ENCODE measurements around the gene TEX29. TPM values are rescaled to one million over a fixed set of nuclear protein-coding genes. Genes with fewer than 3 reads are reported as not detected.

TEX29 gene
- total and polyA plus RNA-seq, 2 donors (not counting 1 experiment from before 2014, with no cell fraction given): 0.66 to 0.86 TPM

DNA sequence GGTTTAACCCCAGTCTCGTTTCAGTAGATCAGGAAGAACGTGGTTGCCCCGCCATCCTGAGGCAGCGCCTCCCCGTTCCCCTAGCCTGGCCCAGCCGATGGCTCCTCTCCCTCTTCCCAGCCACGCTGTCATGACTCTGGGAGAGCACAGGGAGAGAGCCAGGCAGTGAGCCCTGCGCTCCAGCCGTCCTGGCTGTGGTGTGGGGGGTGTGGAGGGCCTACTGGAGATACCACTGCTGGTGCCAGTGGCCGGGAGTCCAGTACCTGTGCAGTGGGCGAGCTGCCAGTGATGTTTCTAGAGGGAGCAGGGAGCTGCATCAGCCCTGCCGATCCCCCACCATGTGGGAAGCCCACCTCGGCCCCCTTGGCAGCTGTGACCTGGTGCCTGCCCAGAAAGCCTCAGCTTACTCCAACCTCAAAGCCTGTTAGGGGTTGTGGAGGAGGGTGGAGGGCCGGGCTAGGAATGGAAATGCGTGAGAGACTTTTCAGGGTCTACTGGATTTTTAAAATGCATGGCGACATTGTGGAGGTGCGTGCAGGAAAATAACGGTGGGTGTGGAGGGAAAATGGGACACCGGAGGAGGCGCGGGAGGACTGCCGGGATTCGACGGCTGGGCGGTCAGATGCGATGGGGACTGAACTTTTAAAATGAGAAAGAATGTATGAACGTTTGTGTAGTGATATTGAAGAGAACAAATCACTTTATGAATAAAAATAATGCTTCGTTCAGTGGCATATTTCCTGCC is 4.9 kb downstream of the TEX29 start:
- no peaks in the 10 kb centered on the region for H3K27me3 ChIP-seq (replicated peaks in 1 of 4; ENCODE audit: control extremely low read depth in 1 of 4, control insufficient read depth in 3 of 4, insufficient read depth in 4 of 4, low read length in 3 of 4)
- H3K4me1 ChIP-seq (ENCODE audit: control insufficient read depth in 2 of 2, insufficient read depth in 2 of 2, low read length in 2 of 2): no peaks in the 10 kb centered on the region
- no peak overlapping the region for H3K27ac ChIP-seq (ENCODE audit: low read length in 2 of 2)
- whole genome bisulfite sequencing (ENCODE audit: insufficient coverage): 93% methylated on average over 21 of the region's 28 CpGs
- no peak for ATAC-seq (ENCODE audit: low read depth)
- ChIA-PET CTCF (no interaction called here), POLR2A (no interaction called here)
- Mint-ChIP-seq H3K27me3 (no peaks in the 10 kb centered on the region), H3K9me3 (ENCODE audit: insufficient read depth) (no peaks in the 10 kb centered on the region), H3K4me1 (no peaks in the 10 kb centered on the region), H3K27ac (no peak overlapping the region), H3K4me3 (no peak overlapping the region)
- no peak overlapping the region for H2AFZ ChIP-seq (ENCODE audit: insufficient read depth, low read depth, low read length, poor library complexity, severe bottlenecking)
- H3K9ac ChIP-seq (ENCODE audit: low read length): no peak overlapping the region
- no peak for DNase-seq
- no peak overlapping the region for H3K4me2 ChIP-seq (replicated peaks; ENCODE audit: low read depth, low read length, poor library complexity, severe bottlenecking)
- H3K4me3 ChIP-seq (ENCODE audit: control extremely low read depth in 1 of 5, extremely low read depth in 1 of 5, insufficient read depth in 1 of 5, low read depth in 2 of 5, low read length in 4 of 5): no peak overlapping the region
- TF ChIP-seq EZH2 (IDR thresholded peaks at IDR 0.05; ENCODE audit: borderline replicate concordance, insufficient read depth, low read depth, low read length, poor library complexity, severe bottlenecking): no peak
- TF ChIP-seq, protein P1, sequence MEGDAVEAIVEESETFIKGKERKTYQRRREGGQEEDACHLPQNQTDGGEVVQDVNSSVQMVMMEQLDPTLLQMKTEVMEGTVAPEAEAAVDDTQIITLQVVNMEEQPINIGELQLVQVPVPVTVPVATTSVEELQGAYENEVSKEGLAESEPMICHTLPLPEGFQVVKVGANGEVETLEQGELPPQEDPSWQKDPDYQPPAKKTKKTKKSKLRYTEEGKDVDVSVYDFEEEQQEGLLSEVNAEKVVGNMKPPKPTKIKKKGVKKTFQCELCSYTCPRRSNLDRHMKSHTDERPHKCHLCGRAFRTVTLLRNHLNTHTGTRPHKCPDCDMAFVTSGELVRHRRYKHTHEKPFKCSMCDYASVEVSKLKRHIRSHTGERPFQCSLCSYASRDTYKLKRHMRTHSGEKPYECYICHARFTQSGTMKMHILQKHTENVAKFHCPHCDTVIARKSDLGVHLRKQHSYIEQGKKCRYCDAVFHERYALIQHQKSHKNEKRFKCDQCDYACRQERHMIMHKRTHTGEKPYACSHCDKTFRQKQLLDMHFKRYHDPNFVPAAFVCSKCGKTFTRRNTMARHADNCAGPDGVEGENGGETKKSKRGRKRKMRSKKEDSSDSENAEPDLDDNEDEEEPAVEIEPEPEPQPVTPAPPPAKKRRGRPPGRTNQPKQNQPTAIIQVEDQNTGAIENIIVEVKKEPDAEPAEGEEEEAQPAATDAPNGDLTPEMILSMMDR (IDR thresholded peaks at IDR 0.05): no peak
- no peaks in the 10 kb centered on the region for H3K9me3 ChIP-seq (ENCODE audit: control extremely low read depth in 1 of 3, control insufficient read depth in 2 of 3, insufficient read depth in 1 of 3, low read length in 2 of 3)
- H4K20me1 ChIP-seq (ENCODE audit: control insufficient read depth, insufficient read depth, low read length, poor library complexity, severe bottlenecking): no peaks in the 10 kb centered on the region
- H3K36me3 ChIP-seq (replicated peaks in 1 of 2; ENCODE audit: control extremely low read depth in 1 of 2, control insufficient read depth in 1 of 2, extremely low read depth in 1 of 2, insufficient read depth in 2 of 2, low read length in 1 of 2): no peaks in the 10 kb centered on the region
- no peaks in the 10 kb centered on the region for H3K79me2 ChIP-seq (ENCODE audit: control insufficient read depth, insufficient read depth, low read length)
- intact Hi-C loops (cut with micrococcal nuclease): no loop called here

DNA sequence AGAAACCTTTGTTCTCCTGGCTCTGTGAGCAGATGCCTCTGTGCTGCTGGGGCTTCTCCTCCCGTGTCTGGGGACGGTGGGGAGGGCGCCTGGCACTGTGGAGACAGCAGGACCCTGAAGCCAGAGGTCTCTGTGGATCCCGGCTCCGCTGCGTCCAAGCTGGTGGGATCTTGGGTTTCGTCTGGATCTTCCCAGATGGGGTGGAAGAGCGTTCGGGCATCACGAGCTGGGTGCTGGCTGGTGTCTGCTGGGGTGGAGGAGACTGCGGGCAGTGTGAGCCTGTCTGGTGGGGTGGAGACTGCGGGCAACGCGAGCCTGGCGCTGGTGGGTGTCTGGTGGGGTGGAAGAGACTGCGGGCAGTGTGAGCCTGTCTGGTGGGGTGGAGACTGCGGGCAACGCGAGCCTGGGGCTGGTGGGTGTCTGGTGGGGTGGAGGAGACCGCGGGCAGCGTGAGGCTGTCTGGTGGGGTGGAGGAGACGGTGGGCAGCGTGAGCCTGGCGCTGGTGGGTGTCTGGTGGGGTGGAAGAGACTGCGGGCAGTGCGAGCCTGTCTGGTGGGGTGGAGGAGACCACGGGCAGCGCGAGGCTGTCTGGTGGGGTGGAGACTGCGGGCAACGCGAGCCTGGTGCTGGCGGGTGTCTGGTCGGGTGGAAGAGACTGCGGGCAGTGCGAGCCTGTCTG is 5.6 kb downstream of the TEX29 start:
- Mint-ChIP-seq H3K27ac (no peak overlapping the region), H3K4me1 (no peaks in the 10 kb centered on the region), H3K9me3 (ENCODE audit: insufficient read depth) (no peaks in the 10 kb centered on the region), H3K27me3 (no peaks in the 10 kb centered on the region), H3K4me3 (no peak overlapping the region)
- ChIA-PET CTCF (no interaction called here), POLR2A (no interaction called here)
- Histone ChIP-seq H3K79me2 (ENCODE audit: control insufficient read depth, insufficient read depth, low read length) (no peaks in the 10 kb centered on the region), H3K36me3 (replicated peaks in 1 of 2; ENCODE audit: control extremely low read depth in 1 of 2, control insufficient read depth in 1 of 2, extremely low read depth in 1 of 2, insufficient read depth in 2 of 2, low read length in 1 of 2) (no peaks in the 10 kb centered on the region), H2AFZ (ENCODE audit: insufficient read depth, low read depth, low read length, poor library complexity, severe bottlenecking) (no peak overlapping the region), H4K20me1 (ENCODE audit: control insufficient read depth, insufficient read depth, low read length, poor library complexity, severe bottlenecking) (no peaks in the 10 kb centered on the region), H3K9ac (ENCODE audit: low read length) (no peak overlapping the region), H3K4me1 (ENCODE audit: control insufficient read depth in 2 of 2, insufficient read depth in 2 of 2, low read length in 2 of 2) (no peaks in the 10 kb centered on the region), H3K27me3 (replicated peaks in 1 of 4; ENCODE audit: control extremely low read depth in 1 of 4, control insufficient read depth in 3 of 4, insufficient read depth in 4 of 4, low read length in 3 of 4) (no peaks in the 10 kb centered on the region), H3K4me3 (ENCODE audit: control extremely low read depth in 1 of 5, extremely low read depth in 1 of 5, insufficient read depth in 1 of 5, low read depth in 2 of 5, low read length in 4 of 5) (no peak overlapping the region), H3K4me2 (replicated peaks; ENCODE audit: low read depth, low read length, poor library complexity, severe bottlenecking) (no peak overlapping the region), H3K9me3 (ENCODE audit: control extremely low read depth in 1 of 3, control insufficient read depth in 2 of 3, insufficient read depth in 1 of 3, low read length in 2 of 3) (no peaks in the 10 kb centered on the region), H3K27ac (ENCODE audit: low read length in 2 of 2) (no peak overlapping the region)
- ATAC-seq (ENCODE audit: low read depth): no peak
- 92% methylated on average over 33 of the region's 37 CpGs for WGBS (ENCODE audit: insufficient coverage)
- no peak for DNase-seq
- intact Hi-C loops (cut with micrococcal nuclease): no loop called here
- TF ChIP-seq, protein P1 (IDR thresholded peaks at IDR 0.05): no peak
- no peak for TF ChIP-seq EZH2 (IDR thresholded peaks at IDR 0.05; ENCODE audit: borderline replicate concordance, insufficient read depth, low read depth, low read length, poor library complexity, severe bottlenecking)
